HG03521 (cell line): Measurements from ENCODE around the gene NAP1L5.
A peak's percentile ranks its signal among the peaks of the same experiment; 100 is the strongest.

Source experiments
- ATAC-seq: cut with Tn5 transposase; IDR thresholded peaks from one replicate; pipeline ENCODE4 v1.9.1; 2021; ENCODE audit warnings: mild to moderate bottlenecking, moderate library complexity; ENCODE audit not compliant: unreplicated experiment

Gene NAP1L5

GRCh38 chr4:88661739-88662138, 35.9 kb downstream of the NAP1L5 start:
- ATAC-seq = no peak

DNA sequence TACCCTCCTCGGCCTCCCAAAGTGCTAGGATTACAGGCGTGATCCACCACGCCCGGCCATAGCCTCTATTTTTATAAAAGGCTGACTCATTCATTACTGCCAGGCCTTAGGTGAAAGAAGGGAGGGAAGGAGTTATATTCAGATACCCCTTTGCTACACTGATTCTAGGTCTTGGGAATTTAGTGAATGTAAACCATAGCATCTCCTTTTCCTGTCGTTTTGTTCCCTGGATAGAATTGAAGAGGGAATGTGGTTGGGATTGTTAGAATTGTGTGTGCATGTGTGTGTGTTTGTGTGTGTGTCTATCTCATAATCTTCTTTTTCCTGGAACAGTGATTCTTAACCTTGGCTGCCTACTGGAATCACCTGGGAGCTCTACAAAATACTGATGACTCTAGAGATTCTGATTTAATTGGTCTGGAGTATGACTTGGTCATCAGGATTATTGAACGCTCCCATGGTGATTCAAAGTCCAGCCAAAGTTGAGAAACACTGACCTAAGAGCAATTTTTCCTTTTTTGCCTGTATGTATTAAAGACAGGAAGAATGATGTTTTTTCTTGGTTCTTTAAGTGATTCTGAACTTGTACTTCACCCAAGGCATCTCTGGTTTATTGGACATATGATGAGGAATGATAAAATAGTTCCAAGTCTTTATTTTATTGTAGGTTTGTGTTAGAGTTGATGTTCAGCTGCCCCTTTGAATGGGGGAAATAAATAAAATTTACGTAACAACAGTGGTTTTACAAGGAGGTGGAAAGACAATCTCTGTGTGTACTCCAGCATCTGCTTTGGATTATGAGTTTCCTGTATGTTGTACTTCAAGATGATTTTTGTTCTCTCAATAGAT, 37.0 kb downstream of the NAP1L5 start:
- ATAC-seq = no peak

- no peak for ATAC-seq
These were observed 37.8 kb downstream of the NAP1L5 start for GRCh38 chr4:88659890-88660208.

DNA sequence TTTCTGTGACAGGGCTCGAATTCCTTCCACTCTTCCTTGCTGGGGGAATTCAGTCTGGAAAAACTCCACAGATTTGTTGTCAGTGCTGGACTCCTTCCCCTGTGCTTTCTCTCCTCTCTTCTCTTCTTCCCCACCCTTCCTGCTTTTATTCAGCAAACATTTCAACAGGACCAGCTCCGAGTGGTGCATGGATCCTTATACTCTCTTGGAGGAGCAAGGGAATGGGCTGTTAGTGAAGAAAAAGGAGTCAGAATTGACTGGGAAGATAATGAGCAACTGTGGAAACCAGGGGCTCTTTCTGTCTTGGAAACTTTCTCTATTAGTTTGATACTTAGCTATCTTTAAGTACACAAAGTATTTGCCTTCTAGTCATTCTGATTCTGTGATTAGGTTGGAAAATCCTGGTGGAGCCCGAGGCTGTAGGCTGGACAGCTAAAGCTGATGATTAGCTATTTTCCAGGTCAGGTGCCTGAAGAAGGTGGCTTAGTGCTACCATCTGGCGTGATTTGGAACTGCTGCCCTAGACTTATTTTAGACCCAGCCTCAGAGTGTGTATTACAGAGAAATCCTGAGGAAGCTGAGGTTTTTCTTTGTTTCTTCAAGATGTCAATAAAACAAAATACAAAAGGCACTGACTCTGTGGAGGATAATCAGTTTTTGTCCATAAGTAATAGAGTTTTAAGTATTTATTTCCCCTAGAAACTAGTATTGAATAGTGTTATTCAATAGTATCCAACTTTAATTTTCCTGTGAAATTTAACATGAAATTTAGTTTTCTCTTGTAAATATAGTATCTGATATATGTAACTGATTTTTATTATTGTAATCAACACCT, 38.4 kb downstream of the NAP1L5 start:
- peak; percentile 97 for ATAC-seq

GRCh38 chr4:88655226-88655625, 42.4 kb downstream of the NAP1L5 start:
- ATAC-seq = no peak

DNA sequence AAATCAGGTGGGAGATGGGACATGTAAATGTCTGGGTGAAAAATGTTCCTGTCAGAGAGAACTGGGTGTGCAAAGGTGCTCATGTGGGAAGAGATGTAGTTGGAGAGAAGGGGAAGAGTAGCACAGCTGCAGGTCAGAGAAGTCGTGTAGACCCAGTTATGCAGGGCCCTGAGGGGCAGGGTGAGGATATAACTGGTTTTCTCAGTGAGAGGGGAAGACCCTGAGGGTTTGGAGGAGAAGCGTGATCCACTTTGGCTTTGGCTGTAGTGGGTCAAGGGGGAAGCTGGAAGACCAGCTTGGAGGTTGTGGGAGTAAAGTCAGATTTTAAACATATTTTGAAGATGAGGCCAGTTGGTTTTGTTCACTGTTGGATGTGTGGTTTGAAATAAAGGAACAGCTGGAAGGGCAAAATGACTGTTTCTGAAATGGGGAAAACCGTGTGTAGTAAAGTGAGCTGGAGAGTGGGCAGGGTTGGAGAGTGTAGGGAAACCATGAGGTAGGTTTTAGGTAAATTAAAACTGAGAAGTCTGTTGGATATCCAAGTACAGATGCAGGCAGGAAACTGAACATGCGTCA, 44.2 kb downstream of the NAP1L5 start:
- ATAC-seq = no peak

- ATAC-seq = no peak
These were observed 47.9 kb downstream of the NAP1L5 start for GRCh38 chr4:88649716-88650115.

DNA sequence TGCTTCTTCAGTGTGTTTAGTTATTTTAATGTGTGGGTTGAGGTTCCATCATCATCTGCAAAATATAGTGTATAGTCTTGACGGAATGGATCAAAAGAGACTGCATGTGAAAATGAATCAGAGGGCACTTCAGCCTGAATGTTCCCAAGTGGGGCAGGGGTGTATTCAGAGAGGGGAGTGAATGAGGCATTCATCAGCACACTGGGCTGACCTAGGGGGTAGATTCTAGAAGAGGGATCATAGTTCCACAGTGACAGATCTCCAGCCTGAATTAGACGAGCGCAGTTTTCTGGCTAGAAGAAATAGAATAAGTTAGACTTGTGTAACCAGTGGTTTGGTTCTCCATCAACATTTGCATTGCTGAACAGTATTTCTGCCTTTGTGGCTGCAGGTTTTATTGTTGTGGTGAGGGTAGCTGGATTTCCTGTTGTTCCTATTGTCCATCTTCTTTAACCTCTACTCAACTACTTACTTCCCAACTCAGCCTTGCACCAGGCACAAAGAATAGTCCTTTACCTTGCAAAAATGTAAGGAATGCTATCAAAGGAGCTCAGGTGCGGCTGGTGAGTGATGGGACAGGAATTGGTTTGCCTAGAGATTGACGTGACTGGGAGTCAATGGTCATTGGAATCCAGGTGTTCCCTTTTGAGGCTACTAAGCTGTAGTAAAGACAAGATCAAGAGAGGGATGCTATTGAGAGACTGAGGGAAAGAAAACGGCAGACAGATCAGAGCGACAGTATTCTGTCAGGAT, 50.9 kb downstream of the NAP1L5 start:
- no peak for ATAC-seq

DNA sequence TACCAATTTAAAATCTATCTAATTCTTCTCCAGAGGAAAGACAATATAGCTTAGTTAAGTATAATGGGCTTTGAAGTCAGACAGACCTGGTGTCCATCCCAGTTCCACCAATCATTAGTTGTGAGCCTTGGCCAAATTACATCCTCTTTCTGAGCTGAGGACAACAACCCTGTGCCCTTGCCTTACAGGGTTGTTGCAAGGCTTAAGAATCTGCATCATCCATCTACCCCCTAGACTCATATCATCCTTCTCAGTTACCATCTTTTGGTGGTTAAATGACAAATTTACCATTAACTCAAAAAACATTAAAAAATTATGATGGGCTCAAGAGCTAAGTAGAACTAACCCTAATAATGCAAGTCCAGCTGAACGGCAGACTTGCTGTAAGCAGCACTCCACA, 51.6 kb downstream of the NAP1L5 start:
- ATAC-seq = no peak
